ENCODE data around the gene PRAMEF27. TPM values are rescaled to one million over a fixed set of nuclear protein-coding genes. Genes with fewer than 3 reads are reported as not detected.
"Not testable (repeated sequence)": the region's sequence is repeated elsewhere in the genome, so short reads cannot be mapped to it uniquely, and the experiment has no call there.

PRAMEF27 gene
- not detected in 2 replicates for polyA plus RNA-seq (2014; cell fraction: cytosol; rRNA removed)
- not detected in 2 replicates for polyA plus RNA-seq (2014; cell fraction: nucleus; rRNA removed)

DNA sequence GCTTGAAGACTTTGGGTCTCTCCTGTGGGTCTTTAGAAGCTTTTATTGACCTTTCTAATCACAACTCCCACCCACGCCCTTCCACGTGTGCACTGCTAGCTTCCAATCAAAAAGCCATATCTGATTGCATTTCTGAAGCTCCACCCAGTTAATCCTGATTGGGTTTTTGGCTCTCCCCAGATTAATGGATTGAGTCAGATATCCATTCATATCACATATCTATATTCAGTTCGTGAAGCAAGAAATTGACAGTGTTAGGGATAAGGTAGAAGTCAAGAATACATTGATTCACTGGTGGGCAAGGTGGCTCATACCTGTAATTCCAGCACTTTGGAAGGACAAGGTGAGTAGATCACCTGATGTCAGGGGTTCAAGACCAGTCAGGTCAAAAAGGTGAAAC is at the start of gene PRAMEF27:
Gene PRAMEF27 (minus strand): TSS at position 101 of the 400 bp plus-strand sequence. CDS start 2,916 bp downstream, outside the sequence.
- DNase-seq (ENCODE audit: low spot score), result not testable (repeated sequence)

- DNase-seq (ENCODE audit: low spot score), result not testable (repeated sequence)
Observed at GRCh38 chr1:13070474-13070873, 14.1 kb upstream of the PRAMEF27 start, which contains the start of gene PRAMEF25. Gene PRAMEF25, plus strand, starts transcription at chr1:13070774. Its CDS starts 2,920 bp downstream, at chr1:13073694.

DNA sequence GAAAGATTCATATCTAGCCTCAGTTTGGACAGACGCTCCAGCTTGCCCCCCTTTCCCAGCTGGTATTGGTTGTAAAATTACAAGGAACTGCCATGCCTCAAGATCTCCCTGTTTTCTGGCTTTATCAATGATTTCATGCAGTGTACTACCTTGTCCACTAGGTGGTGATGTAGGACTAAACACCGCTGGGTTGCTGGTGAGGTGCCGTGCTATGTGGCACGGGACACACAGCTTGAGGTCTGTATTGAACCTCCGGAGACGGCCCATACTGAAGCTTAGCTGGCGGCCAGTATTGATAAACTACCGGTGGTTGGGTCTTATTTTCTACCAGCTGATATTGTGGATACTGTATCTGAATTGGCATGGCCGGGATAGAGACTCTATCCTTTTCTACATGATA is 36.5 kb downstream of the PRAMEF27 start:
- not testable (repeated sequence) for DNase-seq (ENCODE audit: low spot score)

DNA sequence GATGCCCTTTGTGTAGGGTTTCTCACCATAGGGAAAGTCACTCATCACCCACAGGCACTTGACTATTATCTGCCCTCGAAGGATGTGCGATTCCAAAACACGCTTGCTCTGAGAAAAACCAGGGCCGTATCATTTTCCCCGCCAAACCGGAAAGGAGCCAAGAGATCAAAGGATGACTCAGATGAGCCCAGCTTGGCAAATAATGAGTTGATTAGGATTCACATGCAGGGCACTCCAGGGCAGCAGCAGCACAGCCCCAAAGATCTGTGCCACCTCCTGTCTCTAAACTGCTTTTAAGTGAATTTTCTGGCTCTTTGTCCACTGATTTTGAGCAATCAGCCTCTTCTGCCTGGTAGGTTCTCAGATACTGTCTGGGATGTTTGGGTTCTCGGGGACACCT is 44.4 kb downstream of the PRAMEF27 start:
- not testable (repeated sequence) for DNase-seq (ENCODE audit: low spot score)

DNA sequence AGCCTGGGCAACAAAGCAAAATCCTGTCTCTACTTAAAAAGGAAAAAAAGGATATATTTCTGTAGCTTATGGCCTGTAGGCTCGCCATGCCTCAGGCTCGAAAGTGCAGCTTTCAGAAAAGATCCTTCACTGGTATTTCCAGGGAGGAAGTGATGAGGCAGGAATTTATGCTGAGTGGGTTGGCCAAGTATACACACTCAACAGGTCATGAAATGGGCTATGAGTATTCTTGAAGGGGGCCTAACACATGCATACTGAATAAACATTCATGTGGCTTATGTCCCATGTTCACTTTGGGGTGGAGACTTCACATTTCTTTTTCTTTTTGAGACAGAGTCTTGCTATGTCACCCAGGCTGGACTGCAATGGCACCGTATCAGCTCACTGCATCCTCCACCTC is 47.0 kb downstream of the PRAMEF27 start:
- not testable (repeated sequence) for DNase-seq (ENCODE audit: low spot score)

GRCh38 chr1:13005732-13006131 is 50.6 kb downstream of the PRAMEF27 start:
- DNase-seq (ENCODE audit: low spot score), result not testable (repeated sequence)

All from SK-N-DZ (cell line).